Measurements from ENCODE around the gene RERE. TPM values are rescaled to one million over a fixed set of nuclear protein-coding genes. Genes with fewer than 3 reads are reported as not detected.
A peak's percentile ranks its signal among the peaks of the same experiment; 100 is the strongest.

The RERE gene
- polyA plus RNA-seq, 1 experiment = 14.3 TPM

- Histone ChIP-seq H3K27me3 (ENCODE audit: control insufficient read depth, insufficient read depth, low read length) (no peaks in the 10 kb centered on the region), H3K4me3 (ENCODE audit: low read depth, low read length) (no peak overlapping the region), H3K9me3 (ENCODE audit: control insufficient read depth, insufficient read depth, low read length) (no peaks in the 10 kb centered on the region), H3K27ac (ENCODE audit: low read depth, low read length) (no peak overlapping the region)
- TF ChIP-seq CTCF (IDR thresholded peaks at IDR 0.05; ENCODE audit: low read depth, low read length) = no peak
- CTCF ChIA-PET = interaction anchor here (0.5 to 11.2 kb wide), 3 partner anchors 9 to 796 kb away, joined by 3 to 82 read pairs (median 6); no protein-coding TSS in a partner anchor
- POLR2A ChIA-PET = interaction anchor here (0.6 to 2.8 kb wide), 4 partner anchors 10 to 47 kb away, joined by 3 to 16 read pairs (median 7); partner anchors contain the start of gene ENO1
- no peak for DNase-seq (ENCODE audit: low read depth, low spot score)
Observed at GRCh38 chr1:8863794-8864233, 46.4 kb upstream of the RERE start.

- POLR2A ChIA-PET = interaction anchor here (2.2 to 2.8 kb wide), 2 partner anchors 11 to 15 kb away, joined by 10 to 16 read pairs; partner anchors contain the start of gene ENO1
- CTCF ChIA-PET = interaction anchor here (1.0 to 11.2 kb wide), 8 partner anchors 9 to 373 kb away, joined by 3 to 82 read pairs (median 6); no protein-coding TSS in a partner anchor
- no peak for TF ChIP-seq CTCF (IDR thresholded peaks at IDR 0.05; ENCODE audit: low read depth, low read length)
- no peaks in the 10 kb centered on the region for H3K9me3 ChIP-seq (ENCODE audit: control insufficient read depth, insufficient read depth, low read length)
- no peaks in the 10 kb centered on the region for H3K27me3 ChIP-seq (ENCODE audit: control insufficient read depth, insufficient read depth, low read length)
- no peak overlapping the region for H3K4me3 ChIP-seq (ENCODE audit: low read depth, low read length)
- DNase-seq (ENCODE audit: low read depth, low spot score) = no peak
- no peak overlapping the region for H3K27ac ChIP-seq (ENCODE audit: low read depth, low read length)
Observed at GRCh38 chr1:8863138-8863537, 45.7 kb upstream of the RERE start.

- Histone ChIP-seq H3K27me3 (ENCODE audit: control insufficient read depth, insufficient read depth, low read length) (no peaks in the 10 kb centered on the region), H3K27ac (ENCODE audit: low read depth, low read length) (peak overlapping the region; percentile 47), H3K9me3 (ENCODE audit: control insufficient read depth, insufficient read depth, low read length) (no peaks in the 10 kb centered on the region), H3K4me3 (ENCODE audit: low read depth, low read length) (no peak overlapping the region)
- peak; percentile 68 for TF ChIP-seq CTCF (IDR thresholded peaks at IDR 0.05; ENCODE audit: low read depth, low read length)
- ChIA-PET CTCF (interaction anchor here (0.6 to 11.2 kb wide), 12 partner anchors 10 to 707 kb away, joined by 3 to 82 read pairs (median 4); no protein-coding TSS in a partner anchor), POLR2A (interaction anchor here (2.2 to 2.8 kb wide), 2 partner anchors 12 to 16 kb away, joined by 10 to 16 read pairs; partner anchors contain the start of gene ENO1)
- no peak for DNase-seq (ENCODE audit: low read depth, low spot score)
Observed at GRCh38 chr1:8862528-8862927, 45.1 kb upstream of the RERE start.

- no peak overlapping the region for H3K4me3 ChIP-seq (ENCODE audit: low read depth, low read length)
- no peaks in the 10 kb centered on the region for H3K27me3 ChIP-seq (ENCODE audit: control insufficient read depth, insufficient read depth, low read length)
- H3K9me3 ChIP-seq (ENCODE audit: control insufficient read depth, insufficient read depth, low read length) = no peaks in the 10 kb centered on the region
- no peak for DNase-seq (ENCODE audit: low read depth, low spot score)
- POLR2A ChIA-PET = interaction anchor here (0.6 to 1.3 kb wide), 3 partner anchors 12 to 16 kb away, joined by 3 to 4 read pairs (median 4); no protein-coding TSS in a partner anchor
- CTCF ChIA-PET = interaction anchor here (0.5 to 11.2 kb wide), 7 partner anchors 10 to 144 kb away, joined by 3 to 82 read pairs (median 4); no protein-coding TSS in a partner anchor
- no peak overlapping the region for H3K27ac ChIP-seq (ENCODE audit: low read depth, low read length)
- no peak for TF ChIP-seq CTCF (IDR thresholded peaks at IDR 0.05; ENCODE audit: low read depth, low read length)
Observed at GRCh38 chr1:8860738-8861516, 43.5 kb upstream of the RERE start.

Data from AG04450 (cell line).